ENCODE data around the gene POPDC2. TPM values are rescaled to one million over a fixed set of nuclear protein-coding genes. Genes with fewer than 3 reads are reported as not detected.
A peak's percentile ranks its signal among the peaks of the same experiment; 100 is the strongest.

POPDC2 gene
- total RNA-seq, 1 experiment from 2014 or later = 0.77 TPM

- intact Hi-C loops (cut with micrococcal nuclease; ENCODE audit: unreplicated experiment) = loop anchor here (10.0 kb wide), 1 partner anchor 255 kb away; no protein-coding TSS in a partner anchor
- ChIA-PET POLR2A (no interaction called here), CTCF (no interaction called here)
- peaks cover 19% of the 10 kb centered on the region for H3K36me3 Mint-ChIP-seq (ENCODE audit: insufficient read depth, unreplicated experiment)
- TF ChIP-seq CTCF (IDR thresholded peaks at IDR 0.05; ENCODE audit: insufficient read depth in 1 of 2, low read depth in 1 of 2, low read length in 1 of 2, severe bottlenecking in 1 of 2, unreplicated experiment in 1 of 2) = no peak
- no peaks in the 10 kb centered on the region for H3K27me3 Mint-ChIP-seq (ENCODE audit: insufficient read depth, unreplicated experiment)
- DNase-seq = no peak
- no peak overlapping the region for H3K27ac Mint-ChIP-seq (ENCODE audit: unreplicated experiment)
- H3K4me1 Mint-ChIP-seq (ENCODE audit: low read depth, unreplicated experiment) = no peaks in the 10 kb centered on the region
- no peaks in the 10 kb centered on the region for H3K9me3 Mint-ChIP-seq (ENCODE audit: unreplicated experiment)
- no peaks in the 10 kb centered on the region; the same call in 1 of the 2 replicates for H3K36me3 ChIP-seq (ENCODE audit: control insufficient read depth, insufficient read depth, low read length)
- no peaks in the 10 kb centered on the region for H3K27me3 ChIP-seq (replicated peaks; ENCODE audit: control insufficient read depth, insufficient read depth, low read length)
- no peaks in the 10 kb centered on the region for H3K9me3 ChIP-seq
- H3K4me1 ChIP-seq = peaks cover 9% of the 10 kb centered on the region; the same call in 1 of the 2 replicates
- no TSS peak for BruUV-seq (replicated peaks)
- H3K4me3 ChIP-seq (ENCODE audit: low read depth, low read length) = no peak overlapping the region
- no peak overlapping the region for H3K4me3 Mint-ChIP-seq (ENCODE audit: unreplicated experiment)
These were observed 9.6 kb upstream of the POPDC2 start for GRCh38 chr3:119669906-119670570.

GRCh38 chr3:119665954-119666559 is 5.7 kb upstream of the POPDC2 start:
- ChIA-PET CTCF (no interaction called here), POLR2A (no interaction called here)
- H3K27me3 Mint-ChIP-seq (ENCODE audit: insufficient read depth, unreplicated experiment) = no peaks in the 10 kb centered on the region
- Histone ChIP-seq H3K9me3 (no peaks in the 10 kb centered on the region), H3K27me3 (replicated peaks; ENCODE audit: control insufficient read depth, insufficient read depth, low read length) (no peaks in the 10 kb centered on the region), H3K4me3 (ENCODE audit: low read depth, low read length) (no peak overlapping the region), H3K36me3 (ENCODE audit: control insufficient read depth, insufficient read depth, low read length) (no peaks in the 10 kb centered on the region), H3K4me1 (peaks cover 13% of the 10 kb centered on the region)
- H3K36me3 Mint-ChIP-seq (ENCODE audit: insufficient read depth, unreplicated experiment) = peaks cover 8% of the 10 kb centered on the region
- H3K4me1 Mint-ChIP-seq (ENCODE audit: low read depth, unreplicated experiment) = no peaks in the 10 kb centered on the region
- BruUV-seq (replicated peaks) = no TSS peak
- intact Hi-C loops (cut with micrococcal nuclease; ENCODE audit: unreplicated experiment) = no loop called here
- no peaks in the 10 kb centered on the region for H3K9me3 Mint-ChIP-seq (ENCODE audit: unreplicated experiment)
- no peak for TF ChIP-seq CTCF (IDR thresholded peaks at IDR 0.05; ENCODE audit: insufficient read depth in 1 of 2, low read depth in 1 of 2, low read length in 1 of 2, severe bottlenecking in 1 of 2, unreplicated experiment in 1 of 2)
- H3K27ac Mint-ChIP-seq (ENCODE audit: unreplicated experiment) = no peak overlapping the region
- no peak overlapping the region for H3K4me3 Mint-ChIP-seq (ENCODE audit: unreplicated experiment)
- no peak for DNase-seq

DNA sequence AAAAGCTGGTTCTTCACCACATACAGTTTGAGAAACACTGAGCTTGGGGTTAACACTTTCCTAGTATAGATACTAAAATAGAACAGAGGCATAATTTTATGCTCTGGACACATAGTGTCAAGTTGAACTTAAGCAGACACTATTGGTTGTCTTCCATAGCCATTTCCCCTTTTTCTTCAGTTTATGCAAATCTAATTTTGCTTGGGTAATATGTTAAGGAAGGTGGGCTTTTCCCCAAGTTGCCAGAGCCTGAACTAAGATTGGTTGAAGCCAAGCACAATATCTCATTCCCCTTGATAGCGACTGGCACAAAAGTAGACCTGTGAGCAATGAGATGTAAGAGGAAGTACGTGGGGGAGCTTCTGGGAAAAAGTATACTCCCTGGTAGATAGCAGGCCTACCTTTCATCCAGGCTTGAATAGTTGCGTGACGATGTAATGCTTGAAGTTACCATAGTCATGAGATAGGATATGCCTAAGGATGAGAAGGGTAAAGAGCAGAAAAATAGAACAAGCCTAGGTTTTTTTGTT is 4.5 kb upstream of the POPDC2 start:
- intact Hi-C loops (cut with micrococcal nuclease; ENCODE audit: unreplicated experiment) = no loop called here
- Mint-ChIP-seq H3K4me3 (ENCODE audit: unreplicated experiment) (no peak overlapping the region), H3K27ac (ENCODE audit: unreplicated experiment) (no peak overlapping the region), H3K27me3 (ENCODE audit: insufficient read depth, unreplicated experiment) (no peaks in the 10 kb centered on the region), H3K9me3 (ENCODE audit: unreplicated experiment) (no peaks in the 10 kb centered on the region), H3K36me3 (ENCODE audit: insufficient read depth, unreplicated experiment) (peaks cover 8% of the 10 kb centered on the region), H3K4me1 (ENCODE audit: low read depth, unreplicated experiment) (no peaks in the 10 kb centered on the region)
- no peak overlapping the region for H3K4me3 ChIP-seq (ENCODE audit: low read depth, low read length)
- H3K27me3 ChIP-seq (replicated peaks; ENCODE audit: control insufficient read depth, insufficient read depth, low read length) = no peaks in the 10 kb centered on the region
- no peaks in the 10 kb centered on the region for H3K9me3 ChIP-seq
- BruUV-seq (replicated peaks) = no TSS peak
- CTCF ChIA-PET = no interaction called here
- TF ChIP-seq CTCF (IDR thresholded peaks at IDR 0.05; ENCODE audit: insufficient read depth in 1 of 2, low read depth in 1 of 2, low read length in 1 of 2, severe bottlenecking in 1 of 2, unreplicated experiment in 1 of 2) = no peak
- peaks cover 13% of the 10 kb centered on the region for H3K4me1 ChIP-seq
- POLR2A ChIA-PET = no interaction called here
- peak; percentile 24 to 51 for DNase-seq
- no peaks in the 10 kb centered on the region for H3K36me3 ChIP-seq (ENCODE audit: control insufficient read depth, insufficient read depth, low read length)
